Adipose tissue (tissue), 3 donors: Measurements from ENCODE around the gene ZFTA. TPM values are rescaled to one million over a fixed set of nuclear protein-coding genes. Genes with fewer than 3 reads are reported as not detected.

Experiments
- polyA plus RNA-seq, 3 donors: library from polyadenylated mRNA; stranded (reverse); fragments of 200-250 nt; gene quantifications; one replicate each; pipeline ENCODE4 v1.2.3, GENCODE V29; 2013
- donor health status: healthy with polysubstance abuse.
- donor health status: Bipolar disorder and iron deficiency.
- donor health status: healthy.

The ZFTA gene
- polyA plus RNA-seq, 3 donors: 3.9 to 13.8 (median 12.7) TPM

Other genes starting within 250 kb of the ZFTA start
- gene PLAAT4, start 232.0 kb downstream of the ZFTA start, polyA plus RNA-seq: 10 to 100 TPM in 2 of 3 donors, 1 to 10 TPM in 1; 7.7 to 53.9 (median 20.1) TPM
- gene PLAAT2, start 205.4 kb downstream of the ZFTA start, polyA plus RNA-seq: 1 to 10 TPM in 1 of 3 donors, under 1 TPM in 1, not detected in 1; 0.13 to 1.5 TPM
- gene PLAAT3, start 154.3 kb downstream of the ZFTA start, polyA plus RNA-seq: 100 to 1,000 TPM in 2 of 3 donors, 10 to 100 TPM in 1; 57.4 to 771 (median 200) TPM
- 10 to 100 TPM in 2 of 3 donors, 1 to 10 TPM in 1; 7.7 to 21.3 (median 16.6) TPM for gene ATL3, start 97.4 kb downstream of the ZFTA start, polyA plus RNA-seq
- 100 to 1,000 TPM in 1 of 3 donors, 10 to 100 TPM in 2; 74.9 to 196 (median 91.9) TPM for gene RTN3, start 87.3 kb downstream of the ZFTA start, polyA plus RNA-seq
- gene SPINDOC, start 44.7 kb upstream of the ZFTA start, polyA plus RNA-seq: 10 to 100 TPM in 1 of 3 donors, 1 to 10 TPM in 2; 2.5 to 10.7 (median 9.7) TPM
- gene MARK2, start 70.3 kb upstream of the ZFTA start, polyA plus RNA-seq: 10 to 100 TPM; 13.4 to 15.0 (median 14.2) TPM
- gene RCOR2, start 148.4 kb upstream of the ZFTA start, polyA plus RNA-seq: under 1 TPM; 0.27 to 0.59 (median 0.56) TPM
- gene NAA40, start 170.2 kb upstream of the ZFTA start, polyA plus RNA-seq: 10 to 100 TPM in 1 of 3 donors, 1 to 10 TPM in 2; 6.7 to 13.9 (median 7.6) TPM
- gene COX8A, start 205.8 kb upstream of the ZFTA start, polyA plus RNA-seq: 100 to 1,000 TPM; 348 to 933 (median 669) TPM
- 10 to 100 TPM; 35.3 to 62.4 (median 50.5) TPM for gene OTUB1, start 217.7 kb upstream of the ZFTA start, polyA plus RNA-seq